ENCODE results near the gene MAP4K2. TPM values are rescaled to one million over a fixed set of nuclear protein-coding genes. Genes with fewer than 3 reads are reported as not detected.

Gene MAP4K2
- total and polyA plus RNA-seq, 12 donors = 6.4 to 57.7 (median 19.0) TPM

GRCh38 chr11:64757549-64758329 lies 45.3 kb downstream of the MAP4K2 start:
- Histone ChIP-seq H3K9me3 (replicated peaks in 1 of 3) (no peaks in the 10 kb centered on the region), H3K27me3 (no peaks in the 10 kb centered on the region), H3K4me3 (no peak overlapping the region), H3K27ac (no peak overlapping the region), H3K36me3 (replicated peaks in 1 of 2) (no peaks in the 10 kb centered on the region), H3K4me1 (replicated peaks in 1 of 2) (peaks cover 8 to 34% of the 10 kb centered on the region in 2 donors)
- 84 to 89% (median 87%) methylated on average over 3 to 19 of the region's 19 CpGs for WGBS, 4 donors
- TF ChIP-seq CTCF (IDR thresholded peaks at IDR 0.05) (no peak), POLR2A (IDR thresholded peaks at IDR 0.05) (no peak)
- peak in 1 of 7 donors; percentile 18 for DNase-seq
- intact Hi-C loops (cut with DNase I) = no loop called here

GRCh38 chr11:64755681-64756361 lies 47.2 kb downstream of the MAP4K2 start:
- no peak overlapping the region for H3K27ac ChIP-seq
- H3K27me3 ChIP-seq = no peaks in the 10 kb centered on the region
- H3K4me3 ChIP-seq = no peak overlapping the region
- no peak for TF ChIP-seq POLR2A (IDR thresholded peaks at IDR 0.05)
- peak in 1 of 7 donors; percentile 11 for DNase-seq
- H3K36me3 ChIP-seq (replicated peaks in 1 of 2) = no peaks in the 10 kb centered on the region
- H3K4me1 ChIP-seq (replicated peaks in 1 of 2) = peaks cover 0 to 16% of the 10 kb centered on the region in 2 donors
- no peaks in the 10 kb centered on the region for H3K9me3 ChIP-seq (replicated peaks in 1 of 3)
- 85 to 91% (median 87%) methylated on average over 8 to 13 of the region's 13 CpGs for WGBS, 4 donors
- intact Hi-C loops (cut with DNase I) = no loop called here

GRCh38 chr11:64754919-64755662 lies 47.9 kb downstream of the MAP4K2 start:
- no peaks in the 10 kb centered on the region for H3K27me3 ChIP-seq
- 89 to 98% (median 90%) methylated on average over 8 to 21 of the region's 21 CpGs for WGBS, 4 donors
- TF ChIP-seq POLR2A (IDR thresholded peaks at IDR 0.05) (no peak), CTCF (IDR thresholded peaks at IDR 0.05) (no peak)
- H3K36me3 ChIP-seq (replicated peaks in 1 of 2) = no peaks in the 10 kb centered on the region
- no peaks in the 10 kb centered on the region for H3K9me3 ChIP-seq (replicated peaks in 1 of 3)
- intact Hi-C loops (cut with DNase I) = no loop called here
- H3K4me3 ChIP-seq = no peak overlapping the region
- no peak overlapping the region for H3K27ac ChIP-seq
- DNase-seq = peak in 1 of 7 donors; percentile 15
- H3K4me1 ChIP-seq (replicated peaks in 1 of 2) = peaks cover 0 to 9% of the 10 kb centered on the region in 2 donors

DNA sequence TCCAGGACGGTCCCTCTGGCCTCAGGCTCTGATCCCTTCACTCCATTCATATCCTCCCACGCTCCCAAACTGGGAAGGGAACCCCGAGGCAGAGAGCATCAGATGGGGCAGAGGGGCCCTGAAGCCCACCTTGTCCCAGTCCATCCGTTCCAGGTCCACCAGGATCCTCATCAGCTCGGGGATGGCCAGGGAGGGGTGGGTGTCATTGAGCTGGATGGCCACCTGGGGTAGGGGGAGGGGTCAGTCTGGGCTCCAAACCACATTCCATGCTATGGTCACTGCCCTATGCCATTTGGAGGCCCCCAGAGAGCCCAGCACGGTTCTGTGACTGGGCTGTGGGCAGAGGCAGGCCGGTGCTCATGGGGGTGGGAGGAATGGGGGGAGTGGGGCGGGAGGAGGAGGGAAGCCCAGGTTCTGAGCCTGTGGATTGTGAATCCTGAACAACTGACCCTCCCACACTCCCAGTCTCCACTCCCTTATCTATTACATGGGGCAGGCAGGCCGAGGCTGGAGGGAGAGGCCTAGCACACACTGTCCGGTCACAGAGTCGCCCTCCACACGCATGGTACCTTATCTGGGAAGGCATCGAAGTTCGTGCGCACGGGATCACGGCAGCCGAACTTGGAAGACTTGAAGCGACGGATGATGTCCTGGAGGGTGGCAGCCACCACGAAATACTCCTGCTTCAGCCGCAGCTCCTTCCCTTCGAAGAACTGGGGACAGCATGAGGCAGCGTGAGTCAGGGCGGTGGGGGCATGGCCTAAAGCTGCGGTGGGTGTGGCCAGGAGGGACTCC lies 48.7 kb downstream of the MAP4K2 start:
- H3K4me3 ChIP-seq = no peak overlapping the region
- H3K36me3 ChIP-seq (replicated peaks in 1 of 2) = no peaks in the 10 kb centered on the region
- intact Hi-C loops (cut with DNase I) = no loop called here
- no peak overlapping the region for H3K27ac ChIP-seq
- no peaks in the 10 kb centered on the region for H3K27me3 ChIP-seq
- no peaks in the 10 kb centered on the region for H3K9me3 ChIP-seq (replicated peaks in 1 of 3)
- DNase-seq = no peak
- WGBS, 4 donors = 84 to 88% (median 87%) methylated on average over 20 to 26 of the region's 26 CpGs
- TF ChIP-seq POLR2A (IDR thresholded peaks at IDR 0.05) = no peak
- no peak for TF ChIP-seq CTCF (IDR thresholded peaks at IDR 0.05)
- H3K4me1 ChIP-seq (replicated peaks in 1 of 2) = peaks cover 0 to 4% of the 10 kb centered on the region in 2 donors
